Fibroblast of lung (primary cell): ENCODE measurements around the gene TSPAN3.

Experiments
- CTCF ChIP-seq, 2 donors: IDR thresholded peaks in 1 of 2; conservative IDR thresholded peaks in 1 of 2; 1 replicate in 1 of 2; 2 replicates in 1 of 2; pipeline ENCODE4 v1.5.1; 2011 to 2012; ENCODE audit warnings: low read length in 2 of 2, control low read depth in 1 of 2, inconsistent platforms in 1 of 2, low read depth in 1 of 2, mild to moderate bottlenecking in 1 of 2
- EZH2 ChIP-seq: IDR thresholded peaks from 2 replicates; pipeline ENCODE4 v1.5.1; 2012; ENCODE audit warnings: low read length, control low read depth, mild to moderate bottlenecking; ENCODE audit errors: missing control alignments

- no peak for TF ChIP-seq CTCF (conservative IDR thresholded peaks at IDR 0.05 in 1 of 2, IDR thresholded peaks at IDR 0.05 in 1 of 2; ENCODE audit: low read depth in 1 of 2, low read length in 2 of 2)
- no peak for TF ChIP-seq EZH2
These were observed 34.9 kb downstream of the TSPAN3 start for GRCh38 chr15:77035999-77036471.
